Measurements from ENCODE around the gene SLC3A2.

GRCh38 chr11:62905927-62906531, 25.3 kb downstream of the SLC3A2 start:
- TF ChIP-seq TP53 (CRISPR knock-in tag; conservative IDR thresholded peaks at IDR 0.05) (no peak), ZMYM3 (CRISPR knock-in tag; IDR thresholded peaks at IDR 0.05) (no peak), CHD2 (IDR thresholded peaks at IDR 0.05; ENCODE audit: low read depth, low read length) (no peak), EZH2 (conservative IDR thresholded peaks at IDR 0.05; ENCODE audit: low read depth, low read length) (no peak), PHF8 (CRISPR knock-in tag; IDR thresholded peaks at IDR 0.05) (no peak), CTCF (CRISPR knock-in tag; IDR thresholded peaks at IDR 0.05) (peak; percentile 99), ZNF138 (CRISPR knock-in tag; IDR thresholded peaks at IDR 0.05; ENCODE audit: low read depth) (no peak), TCF7 (IDR thresholded peaks at IDR 0.05; ENCODE audit: low read depth) (no peak), DPF2 (CRISPR knock-in tag; IDR thresholded peaks at IDR 0.05; ENCODE audit: borderline replicate concordance, low read depth) (no peak), ZNF567 (CRISPR knock-in tag; IDR thresholded peaks at IDR 0.05; ENCODE audit: borderline replicate concordance) (no peak), SP1 (IDR thresholded peaks at IDR 0.05) (no peak), SP1 (CRISPR knock-in tag; IDR thresholded peaks at IDR 0.05) (no peak), BRD4 (CRISPR knock-in tag; IDR thresholded peaks at IDR 0.05) (no peak), SMAD1 (CRISPR knock-in tag; IDR thresholded peaks at IDR 0.05; ENCODE audit: borderline replicate concordance, low read depth) (no peak), GTF2F1 (IDR thresholded peaks at IDR 0.05; ENCODE audit: low read length) (no peak)
